Ectodermal cell (in vitro differentiated cells): Measurements from ENCODE around the gene CABP4.

Source experiments
- H3K27ac ChIP-seq: 2 replicates; pipeline ENCODE4 v1.7.0; 2013; ENCODE audit warnings: mild to moderate bottlenecking, low read depth, low read length; ENCODE audit not compliant: insufficient read depth, poor library complexity, severe bottlenecking
- H3K27me3 ChIP-seq: 2 replicates; pipeline ENCODE4 v1.7.0; 2013; ENCODE audit warnings: mild to moderate bottlenecking, low read length; ENCODE audit not compliant: insufficient read depth, control insufficient read depth, poor library complexity, severe bottlenecking
- H3K36me3 ChIP-seq: one replicate; pipeline ENCODE4 v1.7.0; 2013; ENCODE audit warnings: low read length; ENCODE audit not compliant: control insufficient read depth, insufficient read depth
- H3K4me1 ChIP-seq: one replicate; pipeline ENCODE4 v1.7.0; 2013; ENCODE audit warnings: low read length; ENCODE audit not compliant: control insufficient read depth, insufficient read depth
- H3K4me3 ChIP-seq: 2 replicates; pipeline ENCODE4 v1.7.0; 2013; ENCODE audit warnings: low read depth, low read length, control low read depth; ENCODE audit not compliant: insufficient read depth
- H3K9me3 ChIP-seq: 2 replicates; pipeline ENCODE4 v1.7.0; 2013; ENCODE audit warnings: mild to moderate bottlenecking, low read length, moderate library complexity; ENCODE audit not compliant: control insufficient read depth
- WGBS, 2 experiments: methylation state at CpG; one replicate each; pipeline ENCODE4 v1.1.7; 2013; ENCODE audit warnings: missing lambda C conversion rate in 2 of 2; 5-methylcytosine and 5-hydroxymethylcytosine counted together

Gene CABP4

GRCh38 chr11:67490727-67491065 lies 35.5 kb downstream of the CABP4 start:
- 94 to 96% methylated on average over 15 of the region's 15 CpGs for WGBS, 2 experiments
- Histone ChIP-seq H3K4me3 (no peak overlapping the region), H3K27me3 (no peaks in the 10 kb centered on the region), H3K9me3 (no peaks in the 10 kb centered on the region), H3K27ac (no peak overlapping the region), H3K36me3 (peaks cover 11% of the 10 kb centered on the region), H3K4me1 (no peaks in the 10 kb centered on the region)

GRCh38 chr11:67491276-67492068 lies 36.3 kb downstream of the CABP4 start:
- no peaks in the 10 kb centered on the region for H3K27me3 ChIP-seq
- 95 to 96% methylated on average over 24 of the region's 24 CpGs for WGBS, 2 experiments
- H3K4me1 ChIP-seq = no peaks in the 10 kb centered on the region
- H3K4me3 ChIP-seq = no peak overlapping the region
- no peaks in the 10 kb centered on the region for H3K9me3 ChIP-seq
- peaks cover 11% of the 10 kb centered on the region for H3K36me3 ChIP-seq
- no peak overlapping the region for H3K27ac ChIP-seq

- H3K4me1 ChIP-seq = no peaks in the 10 kb centered on the region
- peaks cover 11% of the 10 kb centered on the region for H3K36me3 ChIP-seq
- no peaks in the 10 kb centered on the region for H3K27me3 ChIP-seq
- H3K9me3 ChIP-seq = no peaks in the 10 kb centered on the region
- H3K27ac ChIP-seq = no peak overlapping the region
- WGBS, 2 experiments = 95% methylated on average over 19 of the region's 19 CpGs
- no peak overlapping the region for H3K4me3 ChIP-seq
Measured at GRCh38 chr11:67492069-67492727, 37.0 kb downstream of the CABP4 start.

- peaks cover 11% of the 10 kb centered on the region for H3K36me3 ChIP-seq
- H3K4me3 ChIP-seq = no peak overlapping the region
- H3K4me1 ChIP-seq = no peaks in the 10 kb centered on the region
- WGBS, 2 experiments = 89% methylated on average over 46 of the region's 46 CpGs
- H3K27me3 ChIP-seq = no peaks in the 10 kb centered on the region
- H3K27ac ChIP-seq = no peak overlapping the region
- no peaks in the 10 kb centered on the region for H3K9me3 ChIP-seq
Measured at GRCh38 chr11:67492801-67493547, 37.8 kb downstream of the CABP4 start.

GRCh38 chr11:67493548-67494370 lies 38.6 kb downstream of the CABP4 start:
- H3K27me3 ChIP-seq = no peaks in the 10 kb centered on the region
- H3K4me1 ChIP-seq = no peaks in the 10 kb centered on the region
- no peaks in the 10 kb centered on the region for H3K9me3 ChIP-seq
- H3K27ac ChIP-seq = no peak overlapping the region
- peaks cover 11% of the 10 kb centered on the region for H3K36me3 ChIP-seq
- 96% methylated on average over 65 of the region's 65 CpGs for WGBS, 2 experiments
- no peak overlapping the region for H3K4me3 ChIP-seq

- no peaks in the 10 kb centered on the region for H3K4me1 ChIP-seq
- 92 to 93% methylated on average over 59 of the region's 59 CpGs for WGBS, 2 experiments
- H3K36me3 ChIP-seq = peaks cover 11% of the 10 kb centered on the region
- no peaks in the 10 kb centered on the region for H3K27me3 ChIP-seq
- no peak overlapping the region for H3K4me3 ChIP-seq
- no peak overlapping the region for H3K27ac ChIP-seq
- no peaks in the 10 kb centered on the region for H3K9me3 ChIP-seq
Measured at GRCh38 chr11:67494371-67495233, 39.4 kb downstream of the CABP4 start.

GRCh38 chr11:67495234-67496005 lies 40.3 kb downstream of the CABP4 start:
- H3K36me3 ChIP-seq = peaks cover 11% of the 10 kb centered on the region
- H3K4me3 ChIP-seq = no peak overlapping the region
- WGBS, 2 experiments = 94% methylated on average over 16 of the region's 16 CpGs
- no peak overlapping the region for H3K27ac ChIP-seq
- no peaks in the 10 kb centered on the region for H3K27me3 ChIP-seq
- no peaks in the 10 kb centered on the region for H3K9me3 ChIP-seq
- H3K4me1 ChIP-seq = no peaks in the 10 kb centered on the region

GRCh38 chr11:67496113-67496512 lies 41.0 kb downstream of the CABP4 start:
- Histone ChIP-seq H3K27me3 (no peaks in the 10 kb centered on the region), H3K4me3 (no peak overlapping the region), H3K36me3 (peaks cover 11% of the 10 kb centered on the region), H3K27ac (no peak overlapping the region), H3K9me3 (no peaks in the 10 kb centered on the region), H3K4me1 (no peaks in the 10 kb centered on the region)
- 95 to 96% methylated on average over 12 of the region's 12 CpGs for WGBS, 2 experiments
